Measurements from ENCODE around the gene ATRNL1. TPM values are rescaled to one million over a fixed set of nuclear protein-coding genes. Genes with fewer than 3 reads are reported as not detected.
"Not testable (repeated sequence)": the region's sequence is repeated elsewhere in the genome, so short reads cannot be mapped to it uniquely, and the experiment has no call there.

Gene ATRNL1
- total RNA-seq, 2 experiments from 2014 or later: not detected

- ChIA-PET CTCF (ENCODE audit: unreplicated experiment) (no interaction called here), POLR2A (no interaction called here)
- H3K79me2 ChIP-seq (ENCODE audit: insufficient read depth, low read depth, low read length): no peaks in the 10 kb centered on the region
- no peak overlapping the region for H3K4me2 ChIP-seq (ENCODE audit: low read length)
- intact Hi-C loops (cut with micrococcal nuclease; ENCODE audit: unreplicated experiment): no loop called here
- no TSS peak for BruUV-seq (replicated peaks)
- no peaks in the 10 kb centered on the region for H4K20me1 ChIP-seq (ENCODE audit: insufficient read depth, low read length)
- no peak overlapping the region for H3K27ac ChIP-seq (ENCODE audit: low read depth, low read length, poor library complexity, severe bottlenecking)
- H3K9me2 ChIP-seq (ENCODE audit: insufficient read depth, low read length): no peaks in the 10 kb centered on the region
- H3K9me3 ChIP-seq (ENCODE audit: low read length): no peaks in the 10 kb centered on the region
- no peaks in the 10 kb centered on the region for H3K4me1 ChIP-seq (ENCODE audit: insufficient read depth, low read length, poor library complexity, severe bottlenecking)
- TF ChIP-seq EZH2phosphoT487 (IDR thresholded peaks at IDR 0.05; ENCODE audit: borderline replicate concordance, low read depth, low read length): no peak
- TF ChIP-seq, protein P1, sequence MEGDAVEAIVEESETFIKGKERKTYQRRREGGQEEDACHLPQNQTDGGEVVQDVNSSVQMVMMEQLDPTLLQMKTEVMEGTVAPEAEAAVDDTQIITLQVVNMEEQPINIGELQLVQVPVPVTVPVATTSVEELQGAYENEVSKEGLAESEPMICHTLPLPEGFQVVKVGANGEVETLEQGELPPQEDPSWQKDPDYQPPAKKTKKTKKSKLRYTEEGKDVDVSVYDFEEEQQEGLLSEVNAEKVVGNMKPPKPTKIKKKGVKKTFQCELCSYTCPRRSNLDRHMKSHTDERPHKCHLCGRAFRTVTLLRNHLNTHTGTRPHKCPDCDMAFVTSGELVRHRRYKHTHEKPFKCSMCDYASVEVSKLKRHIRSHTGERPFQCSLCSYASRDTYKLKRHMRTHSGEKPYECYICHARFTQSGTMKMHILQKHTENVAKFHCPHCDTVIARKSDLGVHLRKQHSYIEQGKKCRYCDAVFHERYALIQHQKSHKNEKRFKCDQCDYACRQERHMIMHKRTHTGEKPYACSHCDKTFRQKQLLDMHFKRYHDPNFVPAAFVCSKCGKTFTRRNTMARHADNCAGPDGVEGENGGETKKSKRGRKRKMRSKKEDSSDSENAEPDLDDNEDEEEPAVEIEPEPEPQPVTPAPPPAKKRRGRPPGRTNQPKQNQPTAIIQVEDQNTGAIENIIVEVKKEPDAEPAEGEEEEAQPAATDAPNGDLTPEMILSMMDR (conservative IDR thresholded peaks at IDR 0.05; ENCODE audit: low read length): no peak
- no peaks in the 10 kb centered on the region for H3K36me3 ChIP-seq (ENCODE audit: insufficient read depth, low read length)
- DNase-seq (ENCODE audit: low spot score): no peak
- H3K4me3 ChIP-seq (ENCODE audit: low read depth, low read length, poor library complexity, severe bottlenecking): no peak overlapping the region
- no peak overlapping the region for H2AFZ ChIP-seq (ENCODE audit: low read length)
Measured at GRCh38 chr10:115398026-115398425, 304.9 kb downstream of the ATRNL1 start.

DNA sequence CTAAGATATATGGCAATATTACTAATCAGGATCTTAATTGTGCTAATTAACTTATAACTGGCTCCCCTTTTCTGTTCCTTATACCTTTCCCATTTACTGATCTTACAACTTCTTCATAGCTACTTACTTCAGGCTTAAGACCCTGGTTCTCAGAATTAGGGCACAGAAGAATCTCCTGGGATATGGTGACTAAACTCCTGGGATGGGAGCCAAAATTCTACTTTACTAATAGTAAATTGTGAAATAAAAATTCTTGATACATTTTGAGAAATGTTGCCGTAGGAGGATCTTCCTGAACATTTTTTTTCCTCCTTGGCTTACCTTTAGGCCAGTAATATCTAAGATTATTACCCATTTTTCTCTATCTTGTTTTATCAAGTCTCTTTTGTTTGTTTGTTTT is 309.5 kb downstream of the ATRNL1 start:
- Histone ChIP-seq H3K4me1 (ENCODE audit: insufficient read depth, low read length, poor library complexity, severe bottlenecking) (no peaks in the 10 kb centered on the region), H3K79me2 (ENCODE audit: insufficient read depth, low read depth, low read length) (no peaks in the 10 kb centered on the region), H3K9me3 (ENCODE audit: low read length) (no peaks in the 10 kb centered on the region), H3K4me2 (ENCODE audit: low read length) (no peak overlapping the region), H3K27ac (ENCODE audit: low read depth, low read length, poor library complexity, severe bottlenecking) (no peak overlapping the region), H2AFZ (ENCODE audit: low read length) (no peak overlapping the region), H3K9me2 (ENCODE audit: insufficient read depth, low read length) (no peaks in the 10 kb centered on the region), H4K20me1 (ENCODE audit: insufficient read depth, low read length) (no peaks in the 10 kb centered on the region), H3K36me3 (ENCODE audit: insufficient read depth, low read length) (no peaks in the 10 kb centered on the region), H3K4me3 (ENCODE audit: low read depth, low read length, poor library complexity, severe bottlenecking) (no peak overlapping the region)
- no TSS peak for BruUV-seq (replicated peaks)
- ChIA-PET CTCF (ENCODE audit: unreplicated experiment) (no interaction called here), POLR2A (interaction anchor here (0.6 kb wide), 1 partner anchor 14 kb away, joined by 4 read pairs; no protein-coding TSS in a partner anchor)
- TF ChIP-seq, protein P1 (conservative IDR thresholded peaks at IDR 0.05; ENCODE audit: low read length): no peak
- no peak for TF ChIP-seq EZH2phosphoT487 (IDR thresholded peaks at IDR 0.05; ENCODE audit: borderline replicate concordance, low read depth, low read length)
- intact Hi-C loops (cut with micrococcal nuclease; ENCODE audit: unreplicated experiment): no loop called here
- DNase-seq (ENCODE audit: low spot score): no peak

DNA sequence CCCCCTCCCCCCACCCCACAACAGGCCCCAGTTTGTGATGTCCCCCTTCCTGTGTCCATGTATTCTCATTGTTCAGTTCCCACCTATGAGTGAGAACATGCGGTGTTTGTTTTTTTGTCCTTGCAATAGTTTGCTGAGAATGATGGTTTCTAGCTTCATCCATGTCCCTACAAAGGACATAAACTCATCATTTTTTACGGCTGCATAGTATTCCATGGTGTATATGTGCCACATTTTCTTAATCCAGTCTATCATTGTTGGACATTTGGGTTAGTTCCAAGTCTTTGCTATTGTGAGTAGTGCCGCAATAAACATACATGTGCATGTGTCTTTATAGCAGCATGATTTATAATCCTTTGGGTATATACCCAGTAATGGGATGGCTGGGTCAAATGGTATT is 312.7 kb downstream of the ATRNL1 start:
- POLR2A ChIA-PET; H3K36me3 ChIP-seq (ENCODE audit: insufficient read depth, low read length); BruUV-seq (replicated peaks); DNase-seq (ENCODE audit: low spot score); intact Hi-C loops (cut with micrococcal nuclease; ENCODE audit: unreplicated experiment); H3K79me2 ChIP-seq (ENCODE audit: insufficient read depth, low read depth, low read length); H3K9me2 ChIP-seq (ENCODE audit: insufficient read depth, low read length); CTCF ChIA-PET (ENCODE audit: unreplicated experiment); H4K20me1 ChIP-seq (ENCODE audit: insufficient read depth, low read length); H3K27ac ChIP-seq (ENCODE audit: low read depth, low read length, poor library complexity, severe bottlenecking); H3K4me1 ChIP-seq (ENCODE audit: insufficient read depth, low read length, poor library complexity, severe bottlenecking); H3K9me3 ChIP-seq (ENCODE audit: low read length); H3K4me3 ChIP-seq (ENCODE audit: low read depth, low read length, poor library complexity, severe bottlenecking); H2AFZ ChIP-seq (ENCODE audit: low read length); H3K4me2 ChIP-seq (ENCODE audit: low read length): not testable (repeated sequence)
